PC-3 (cell line): ENCODE data around the gene ACTL8. TPM values are rescaled to one million over a fixed set of nuclear protein-coding genes. Genes with fewer than 3 reads are reported as not detected.

ENCODE experiments used
- ATAC-seq: fragments of 200-7000 bp; cut with Tn5 transposase; 2 replicates; pipeline ENCODE4 v1.9.1; 2020; ENCODE audit warnings: mild to moderate bottlenecking, moderate library complexity
- BruUV-seq: library from RNA; stranded (reverse); fragments of 400-500 nt; replicated peaks from 2 replicates; lab custom pipeline; 2021; lab: Mats Ljungman, UMichigan
- CTCF ChIA-PET: fragments of 300-600 bp; sonication (Branson Sonifier 250); formaldehyde crosslinking; loops from one replicate; lab custom pipeline; 2022; ENCODE audit warnings: antibody characterized with exemption; lab: Charles Lee
- POLR2A ChIA-PET: fragments of 300-600 bp; sonication (Branson Sonifier 250); formaldehyde crosslinking; loops from one replicate; lab custom pipeline; 2022; ENCODE audit warnings: antibody characterized with exemption; ENCODE audit not compliant: unreplicated experiment; lab: Charles Lee
- DNase-seq: peaks from one replicate; pipeline ENCODE4 v3.0.0-alpha.2; 2015
- H2AFZ ChIP-seq: fragments of 300-600 bp; sonication (generic); 2 replicates; pipeline ENCODE4 v1.6.0; 2016; ENCODE audit warnings: antibody characterized with exemption, low read length
- H3F3A ChIP-seq: fragments of 300-600 bp; sonication (generic); one replicate; pipeline ENCODE4 v1.6.0; 2017; ENCODE audit warnings: antibody characterized with exemption, low read length, control low read depth, mild to moderate bottlenecking; ENCODE audit not compliant: unreplicated experiment
- H3K27ac ChIP-seq: fragments of 300-600 bp; sonication (generic); 2 replicates; pipeline ENCODE4 v1.5.1; 2016; ENCODE audit warnings: mild to moderate bottlenecking, low read length
- H3K27me3 ChIP-seq: fragments of 300-600 bp; sonication (generic); 2 replicates; pipeline ENCODE4 v1.6.1; 2016; ENCODE audit warnings: low read length, mixed read lengths
- H3K36me3 ChIP-seq: fragments of 300-600 bp; sonication (generic); 2 replicates; pipeline ENCODE4 v1.6.1; 2016; ENCODE audit warnings: low read depth, mixed run types, low read length, mixed read lengths
- H3K4me1 ChIP-seq: fragments of 300-600 bp; sonication (generic); 2 replicates; pipeline ENCODE4 v1.5.1; 2016; ENCODE audit warnings: low read length; ENCODE audit not compliant: insufficient read depth
- H3K4me2 ChIP-seq: fragments of 300-600 bp; sonication (generic); 2 replicates; pipeline ENCODE4 v1.6.0; 2016; ENCODE audit warnings: low read length
- H3K4me3 ChIP-seq: fragments of 300-600 bp; sonication (generic); 2 replicates; pipeline ENCODE4 v1.5.1; 2016; ENCODE audit warnings: mild to moderate bottlenecking, low read length, mixed read lengths
- H3K79me2 ChIP-seq: fragments of 300-600 bp; sonication (generic); 2 replicates; pipeline ENCODE4 v1.6.1; 2017; ENCODE audit warnings: low read length, mixed read lengths
- H3K9ac ChIP-seq: fragments of 300-600 bp; sonication (generic); 2 replicates; pipeline ENCODE4 v1.6.0; 2016; ENCODE audit warnings: mild to moderate bottlenecking, low read length
- H3K9me2 ChIP-seq: fragments of 300-600 bp; sonication (generic); replicated peaks from 2 replicates; pipeline ENCODE4 v1.6.1; 2016; ENCODE audit warnings: mixed run types, low read length, mixed read lengths
- H3K9me3 ChIP-seq: fragments of 300-600 bp; sonication (generic); 2 replicates; pipeline ENCODE4 v1.6.1; 2016; ENCODE audit warnings: low read length, mixed read lengths
- H4K20me1 ChIP-seq: fragments of 300-600 bp; sonication (generic); 2 replicates; pipeline ENCODE4 v1.6.1; 2016; ENCODE audit warnings: low read length, mixed read lengths
- EZH2 ChIP-seq: fragments of 300-600 bp; sonication (generic); IDR thresholded peaks from one replicate; pipeline ENCODE4 v1.6.1; 2017; ENCODE audit warnings: antibody characterized with exemption, mild to moderate bottlenecking, low read length; ENCODE audit not compliant: unreplicated experiment
- EZH2phosphoT487 ChIP-seq: fragments of 300-600 bp; sonication (generic); IDR thresholded peaks from 2 replicates; pipeline ENCODE4 v1.6.1; 2018; ENCODE audit warnings: mild to moderate bottlenecking, antibody characterized with exemption, low read length, borderline replicate concordance
- intact Hi-C: fragments of 100-400 bp; cut with micrococcal nuclease; formaldehyde crosslinking; loops from 2 replicates; pipeline ENCODE4 v1.9.0; 2023
- total RNA-seq: library from RNA; depleted of rRNA; stranded (reverse); fragments of >200 nt; gene quantifications from 2 replicates; pipeline ENCODE4 v1.2.3, GENCODE V29; 2014
- TF ChIP-seq, protein P1 (sequence below): fragments of 300-600 bp; sonication (generic); conservative IDR thresholded peaks from 2 replicates; pipeline ENCODE4 v1.5.1; 2017; ENCODE audit warnings: antibody characterized with exemption, low read depth, mild to moderate bottlenecking, low read length

The ACTL8 gene
- total RNA-seq, 1 experiment from 2014 or later: not detected

DNA sequence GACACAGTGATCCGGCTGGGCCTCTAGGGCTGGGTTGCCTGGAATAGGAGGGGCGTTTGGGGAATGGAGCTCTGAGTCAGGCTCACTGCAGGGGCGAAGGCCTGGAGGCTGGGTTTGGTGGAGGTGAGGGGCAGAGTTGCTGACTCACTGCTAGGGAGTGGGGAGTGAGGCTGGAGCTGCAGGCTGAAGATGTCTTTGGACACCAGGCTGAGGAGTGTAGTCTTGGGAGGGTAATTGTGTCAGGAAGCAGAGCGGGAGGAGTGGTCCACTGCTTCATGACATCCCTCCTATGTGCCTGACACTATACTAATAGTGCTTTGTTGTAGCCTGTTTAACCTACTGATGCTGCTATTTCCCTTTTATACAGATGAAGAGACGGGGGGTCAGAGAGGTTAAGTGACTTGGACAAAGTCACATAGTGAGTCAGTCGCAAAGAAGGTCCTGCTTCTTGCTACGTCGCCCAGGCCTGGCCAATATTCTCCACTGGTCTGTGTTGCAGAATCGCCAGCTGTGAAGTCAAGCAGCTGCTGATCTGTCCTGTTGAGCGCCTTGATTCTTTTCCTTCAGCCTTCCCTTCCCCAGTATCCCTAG lies 13.6 kb downstream of the ACTL8 start:
- POLR2A ChIA-PET: no interaction called here
- Histone ChIP-seq H4K20me1 (no peaks in the 10 kb centered on the region), H3K27me3 (no peaks in the 10 kb centered on the region), H3K9ac (peak overlapping the region; percentile 58), H3K9me2 (no peaks in the 10 kb centered on the region), H3K36me3 (no peaks in the 10 kb centered on the region), H3F3A (no peaks in the 10 kb centered on the region), H3K4me1 (peaks cover 35% of the 10 kb centered on the region), H3K79me2 (no peaks in the 10 kb centered on the region), H2AFZ (peak overlapping the region; percentile 53; the same call in 1 of the 2 replicates), H3K27ac (peak overlapping the region; percentile 84), H3K9me3 (no peaks in the 10 kb centered on the region), H3K4me2 (peak overlapping the region; percentile 51), H3K4me3 (no peak overlapping the region)
- BruUV-seq: no TSS peak
- intact Hi-C loops: no loop called here
- TF ChIP-seq EZH2 (no peak), EZH2phosphoT487 (no peak)
- TF ChIP-seq, protein P1, sequence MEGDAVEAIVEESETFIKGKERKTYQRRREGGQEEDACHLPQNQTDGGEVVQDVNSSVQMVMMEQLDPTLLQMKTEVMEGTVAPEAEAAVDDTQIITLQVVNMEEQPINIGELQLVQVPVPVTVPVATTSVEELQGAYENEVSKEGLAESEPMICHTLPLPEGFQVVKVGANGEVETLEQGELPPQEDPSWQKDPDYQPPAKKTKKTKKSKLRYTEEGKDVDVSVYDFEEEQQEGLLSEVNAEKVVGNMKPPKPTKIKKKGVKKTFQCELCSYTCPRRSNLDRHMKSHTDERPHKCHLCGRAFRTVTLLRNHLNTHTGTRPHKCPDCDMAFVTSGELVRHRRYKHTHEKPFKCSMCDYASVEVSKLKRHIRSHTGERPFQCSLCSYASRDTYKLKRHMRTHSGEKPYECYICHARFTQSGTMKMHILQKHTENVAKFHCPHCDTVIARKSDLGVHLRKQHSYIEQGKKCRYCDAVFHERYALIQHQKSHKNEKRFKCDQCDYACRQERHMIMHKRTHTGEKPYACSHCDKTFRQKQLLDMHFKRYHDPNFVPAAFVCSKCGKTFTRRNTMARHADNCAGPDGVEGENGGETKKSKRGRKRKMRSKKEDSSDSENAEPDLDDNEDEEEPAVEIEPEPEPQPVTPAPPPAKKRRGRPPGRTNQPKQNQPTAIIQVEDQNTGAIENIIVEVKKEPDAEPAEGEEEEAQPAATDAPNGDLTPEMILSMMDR: no peak
- DNase-seq (peak; percentile 64), ATAC-seq (peak; percentile 53)
- CTCF ChIA-PET: interaction anchor here (0.6 kb wide), 1 partner anchor 350 kb away, joined by 3 read pairs; no protein-coding TSS in a partner anchor

DNA sequence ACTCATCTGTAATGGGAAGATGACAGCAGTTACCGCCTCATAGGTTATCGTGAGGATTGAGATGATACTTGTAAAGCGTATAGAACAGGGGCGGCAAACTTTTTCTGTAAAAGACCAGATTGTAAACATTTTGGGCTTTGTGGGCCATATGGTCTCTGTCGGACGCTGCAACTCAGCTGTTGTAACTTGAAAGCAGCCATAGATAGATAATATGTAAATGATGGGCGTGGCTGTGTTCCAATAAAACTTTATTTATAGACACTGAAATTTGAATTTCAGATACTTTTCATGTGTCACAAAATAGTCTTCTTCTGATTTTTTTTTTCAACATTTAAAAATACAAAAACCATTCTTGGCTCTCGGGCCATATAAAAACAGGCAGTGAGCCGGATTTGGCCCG lies 15.8 kb downstream of the ACTL8 start:
- intact Hi-C loops: no loop called here
- Histone ChIP-seq H3K9me3 (no peaks in the 10 kb centered on the region), H3K27me3 (no peaks in the 10 kb centered on the region), H2AFZ (no peak overlapping the region), H3K36me3 (no peaks in the 10 kb centered on the region), H3K9me2 (no peaks in the 10 kb centered on the region), H3K4me3 (no peak overlapping the region), H3K4me1 (peaks cover 25% of the 10 kb centered on the region), H4K20me1 (no peaks in the 10 kb centered on the region), H3K9ac (no peak overlapping the region), H3K79me2 (no peaks in the 10 kb centered on the region), H3K4me2 (no peak overlapping the region), H3K27ac (no peak overlapping the region), H3F3A (no peaks in the 10 kb centered on the region)
- TF ChIP-seq, protein P1: no peak
- TF ChIP-seq EZH2: no peak
- no peak for TF ChIP-seq EZH2phosphoT487
- DNase-seq (no peak), ATAC-seq (no peak)
- POLR2A ChIA-PET: no interaction called here
- no TSS peak for BruUV-seq
- CTCF ChIA-PET: no interaction called here

DNA sequence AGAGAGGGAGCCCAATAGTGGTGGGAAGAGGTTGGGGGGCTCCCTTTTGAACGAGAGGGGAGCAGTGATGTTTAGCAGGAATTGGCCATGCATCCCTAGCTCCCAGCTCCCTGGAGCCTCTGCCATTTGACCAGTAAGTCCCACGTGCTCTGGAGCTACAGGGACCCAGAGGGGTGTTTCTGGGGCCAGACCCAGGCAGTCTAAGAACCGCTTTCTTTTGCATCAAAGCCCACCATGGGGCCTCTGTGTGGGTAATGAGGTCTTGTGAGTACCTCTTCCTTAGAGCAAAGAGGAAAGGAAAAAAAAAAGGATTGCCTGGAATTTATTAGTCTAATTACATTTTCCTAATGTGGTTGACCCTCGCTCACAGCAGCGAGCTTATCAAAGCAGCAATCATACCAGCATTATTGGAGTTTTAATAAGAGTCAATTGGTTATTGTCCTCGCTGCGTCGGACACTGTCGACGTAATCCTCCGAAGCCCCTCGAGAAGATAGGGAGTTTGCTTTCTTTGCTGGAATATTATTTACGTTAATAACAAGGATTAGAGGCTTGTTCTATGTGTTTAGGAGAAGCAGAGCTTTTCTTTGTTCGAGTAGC lies 17.6 kb downstream of the ACTL8 start:
- Histone ChIP-seq H3K4me2 (no peak overlapping the region), H3K27me3 (peaks cover 7% of the 10 kb centered on the region; the same call in 1 of the 2 replicates), H3K4me1 (peaks cover 15% of the 10 kb centered on the region), H4K20me1 (no peaks in the 10 kb centered on the region), H3K9me2 (no peaks in the 10 kb centered on the region), H3K9ac (no peak overlapping the region), H3K36me3 (no peaks in the 10 kb centered on the region), H3K79me2 (no peaks in the 10 kb centered on the region), H2AFZ (no peak overlapping the region), H3K9me3 (no peaks in the 10 kb centered on the region), H3K27ac (no peak overlapping the region), H3K4me3 (no peak overlapping the region), H3F3A (no peaks in the 10 kb centered on the region)
- no peak for ATAC-seq
- POLR2A ChIA-PET: no interaction called here
- intact Hi-C loops: no loop called here
- TF ChIP-seq EZH2 (no peak), EZH2phosphoT487 (no peak)
- TF ChIP-seq, protein P1: no peak
- BruUV-seq: no TSS peak
- CTCF ChIA-PET: interaction anchor here (0.6 kb wide), 1 partner anchor 1344 kb away, joined by 4 read pairs; no protein-coding TSS in a partner anchor
- DNase-seq: no peak
